IPS-11a (cell line): ENCODE results near the gene NOP16.

ENCODE experiments used
- H3K4me3 ChIP-seq: one replicate; pipeline ENCODE4 v1.5.1; 2013; ENCODE audit warnings: low read depth, low read length, control low read depth

NOP16 gene, protein sequence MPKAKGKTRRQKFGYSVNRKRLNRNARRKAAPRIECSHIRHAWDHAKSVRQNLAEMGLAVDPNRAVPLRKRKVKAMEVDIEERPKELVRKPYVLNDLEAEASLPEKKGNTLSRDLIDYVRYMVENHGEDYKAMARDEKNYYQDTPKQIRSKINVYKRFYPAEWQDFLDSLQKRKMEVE

DNA sequence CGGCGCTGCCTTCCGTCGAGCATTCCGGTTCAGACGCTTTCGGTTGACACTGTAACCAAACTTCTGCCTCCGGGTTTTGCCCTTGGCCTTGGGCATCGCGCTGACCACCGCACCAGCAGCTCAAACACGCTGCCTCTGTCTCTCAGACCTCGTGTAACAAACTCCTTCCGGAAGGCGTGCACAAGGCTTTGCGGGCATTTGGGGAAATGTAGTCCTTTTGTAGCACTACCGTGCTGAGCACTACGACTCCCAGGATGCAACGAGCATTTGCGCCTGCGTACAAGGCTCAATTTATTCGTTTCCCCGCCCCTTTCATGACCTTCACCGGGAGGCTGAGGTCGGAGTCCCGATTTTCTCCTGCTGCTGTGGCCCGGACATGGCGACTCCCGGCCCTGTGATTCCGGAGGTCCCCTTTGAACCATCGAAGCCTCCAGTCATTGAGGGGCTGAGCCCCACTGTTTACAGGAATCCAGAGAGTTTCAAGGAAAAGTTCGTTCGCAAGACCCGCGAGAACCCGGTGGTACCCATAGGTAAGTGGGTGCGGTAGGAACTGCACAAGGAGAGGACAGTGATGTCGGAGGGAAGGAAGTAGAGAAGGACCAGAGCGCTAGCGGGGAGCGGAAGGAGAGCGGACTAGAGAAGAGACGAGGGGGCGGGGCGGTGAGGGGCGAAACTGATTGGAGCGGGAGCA lies at the start of gene NOP16, which contains the start of gene HIGD2A:
Gene NOP16 (minus strand): TSS at position 155 of the 691 bp plus-strand sequence. CDS start 59 bp downstream, at position 96.
Gene HIGD2A (plus strand): TSS at position 308 of the 691 bp plus-strand sequence. CDS start 69 bp downstream, at position 377.
- peak within 1 kb of the TSS; percentile 99 for H3K4me3 ChIP-seq

DNA sequence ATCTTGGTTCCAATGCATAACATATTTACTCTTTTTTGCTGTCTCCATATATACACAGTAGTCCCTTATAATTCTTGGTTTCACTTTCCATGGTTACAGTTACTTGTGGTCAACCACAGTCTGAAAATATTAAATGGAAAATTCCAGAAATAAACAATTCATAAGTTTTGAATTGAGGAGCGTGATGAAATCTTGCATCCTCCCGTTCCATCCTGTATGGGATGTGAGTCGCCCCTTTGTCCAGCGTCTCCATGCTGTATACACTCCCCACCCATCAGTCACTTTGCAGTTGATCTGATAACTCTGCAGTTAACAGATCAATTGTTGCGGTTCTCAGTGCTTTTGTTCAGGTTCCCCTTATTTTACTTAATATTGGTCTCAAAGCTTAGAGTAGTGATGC lies 48.3 kb upstream of the NOP16 start:
- H3K4me3 ChIP-seq = no peak overlapping the region

DNA sequence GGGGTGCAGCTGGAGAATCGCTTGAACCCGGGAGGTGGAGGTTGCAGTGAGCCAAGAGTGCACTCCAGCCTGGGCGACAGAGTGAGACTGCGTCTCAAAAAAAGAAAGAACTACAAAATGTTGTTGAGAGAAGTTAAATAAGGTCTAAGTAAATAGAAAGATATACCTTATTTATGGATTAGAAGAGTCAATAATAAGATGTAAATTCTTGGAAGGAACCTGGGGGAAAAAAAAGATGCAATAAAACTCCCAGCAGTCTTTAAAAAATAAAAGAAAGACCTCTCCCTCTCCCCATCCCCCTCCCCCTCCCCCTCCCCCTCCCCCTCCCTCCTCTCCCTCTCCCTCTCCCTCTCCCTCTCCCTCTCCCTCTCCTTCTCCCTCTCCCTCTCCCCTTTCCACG lies 44.3 kb upstream of the NOP16 start:
- no peak overlapping the region for H3K4me3 ChIP-seq

DNA sequence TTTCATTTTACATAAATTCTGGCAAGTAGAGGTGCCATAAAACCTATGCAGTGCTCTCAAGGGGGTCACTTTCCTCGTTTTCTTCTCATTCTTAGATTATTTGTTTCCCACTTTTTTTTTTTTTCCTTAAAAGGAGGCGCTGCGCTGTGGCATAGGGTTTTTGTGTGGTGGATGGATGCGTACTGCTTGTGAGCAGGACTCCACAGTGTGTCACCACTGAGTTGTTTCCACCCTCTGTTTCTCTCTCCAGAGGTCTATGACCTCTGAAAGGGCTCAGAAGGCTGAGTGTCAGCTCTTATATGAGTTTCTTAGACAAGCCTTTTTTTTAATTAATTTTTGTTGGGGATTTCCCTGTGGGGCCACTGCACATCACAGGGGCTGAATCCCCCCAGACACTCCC lies 41.6 kb upstream of the NOP16 start:
- H3K4me3 ChIP-seq = no peak overlapping the region

DNA sequence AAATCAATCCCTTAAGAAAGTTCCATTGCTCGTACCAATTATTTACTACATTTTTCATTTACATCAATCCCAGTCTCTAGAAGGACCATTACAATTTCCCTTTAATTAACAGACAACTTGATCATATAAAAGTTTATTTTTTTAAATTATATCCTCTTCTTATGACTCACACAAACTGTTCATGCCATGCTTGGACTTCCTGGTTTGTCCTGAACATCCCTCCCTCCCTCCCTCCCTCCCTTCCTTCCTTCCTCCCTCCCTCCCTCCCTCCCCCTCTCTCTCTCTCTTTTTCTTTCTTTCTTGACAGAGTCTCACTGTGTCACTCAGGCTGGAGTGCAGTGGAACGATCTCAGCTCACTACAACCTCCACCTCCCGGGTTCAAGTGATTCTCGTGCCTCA lies 39.6 kb upstream of the NOP16 start:
- H3K4me3 ChIP-seq = no peak overlapping the region

DNA sequence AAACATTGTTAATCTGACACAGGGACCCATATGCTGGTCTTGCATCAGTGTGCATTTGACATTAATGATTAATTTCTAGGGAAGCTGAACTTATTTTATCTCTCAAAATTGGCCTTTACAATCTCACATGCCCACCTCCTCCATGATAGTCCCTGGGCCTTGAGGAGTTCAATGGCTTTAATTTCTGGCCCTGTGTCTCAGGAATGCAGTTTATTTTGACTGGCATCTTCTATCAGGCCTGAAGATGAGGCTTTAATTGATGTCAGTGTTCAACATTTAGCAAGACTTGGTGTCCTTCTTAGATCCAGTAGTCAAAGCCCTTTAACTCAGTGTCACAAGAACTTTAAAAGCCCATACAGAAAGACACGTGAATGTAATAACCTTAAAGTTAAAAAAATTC lies 38.5 kb upstream of the NOP16 start:
- no peak overlapping the region for H3K4me3 ChIP-seq

DNA sequence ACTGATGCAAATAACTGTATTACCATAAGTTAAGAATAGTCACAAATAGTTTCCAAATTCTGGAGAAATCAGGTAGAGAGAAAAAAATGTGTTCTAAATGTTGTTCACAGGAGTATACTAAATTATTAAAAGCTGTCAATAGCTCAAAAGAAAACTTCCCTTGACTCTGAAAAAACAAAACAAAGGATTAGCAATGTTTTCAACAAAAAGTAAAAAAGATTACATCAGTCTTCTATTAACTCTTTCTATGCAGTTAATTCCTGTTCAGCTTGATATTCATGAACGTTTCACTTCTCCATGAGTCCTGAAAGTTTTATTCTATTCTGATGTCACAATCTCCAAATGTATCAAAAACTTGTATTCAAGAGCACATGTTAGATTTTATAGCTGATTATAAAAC lies 37.4 kb upstream of the NOP16 start:
- H3K4me3 ChIP-seq = no peak overlapping the region

DNA sequence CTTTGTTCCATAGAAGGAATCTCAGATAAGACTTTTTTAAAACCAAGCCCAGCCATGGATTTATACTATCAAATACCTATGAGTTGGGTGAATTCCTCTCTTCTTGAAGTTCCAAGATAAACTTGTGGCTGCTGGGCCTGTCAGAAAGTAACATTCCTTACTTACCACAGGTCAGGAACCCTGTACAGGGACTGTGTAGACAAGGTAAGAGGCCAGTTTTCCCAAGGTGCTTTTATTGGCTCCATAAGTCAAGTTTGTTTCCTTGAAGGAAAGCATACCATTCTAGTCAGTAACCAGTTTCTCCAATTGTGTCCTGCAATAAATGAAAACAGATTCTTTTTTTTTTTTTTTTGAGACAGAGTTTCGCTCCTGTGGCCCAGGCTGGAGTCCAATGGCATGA lies 36.7 kb upstream of the NOP16 start:
- H3K4me3 ChIP-seq = no peak overlapping the region

DNA sequence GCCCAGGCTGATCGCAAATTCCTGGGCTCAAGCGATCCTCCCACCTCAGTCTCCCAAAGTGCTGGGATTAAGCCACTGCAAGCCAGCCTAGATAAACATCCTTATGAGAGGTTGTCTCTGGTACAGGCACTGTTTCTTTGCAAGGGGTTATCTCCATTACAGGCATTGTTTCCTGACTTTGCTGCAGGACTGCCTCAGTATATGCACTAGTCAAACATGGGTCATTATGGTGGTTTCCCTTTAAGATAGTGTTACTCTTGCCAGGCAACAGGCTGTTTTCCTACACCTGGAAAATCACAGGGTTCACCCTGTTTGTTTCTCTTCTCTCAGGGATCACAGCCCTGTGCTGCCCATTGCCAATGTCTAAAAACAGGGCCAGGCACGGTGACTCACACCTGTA lies 35.8 kb upstream of the NOP16 start:
- no peak overlapping the region for H3K4me3 ChIP-seq

DNA sequence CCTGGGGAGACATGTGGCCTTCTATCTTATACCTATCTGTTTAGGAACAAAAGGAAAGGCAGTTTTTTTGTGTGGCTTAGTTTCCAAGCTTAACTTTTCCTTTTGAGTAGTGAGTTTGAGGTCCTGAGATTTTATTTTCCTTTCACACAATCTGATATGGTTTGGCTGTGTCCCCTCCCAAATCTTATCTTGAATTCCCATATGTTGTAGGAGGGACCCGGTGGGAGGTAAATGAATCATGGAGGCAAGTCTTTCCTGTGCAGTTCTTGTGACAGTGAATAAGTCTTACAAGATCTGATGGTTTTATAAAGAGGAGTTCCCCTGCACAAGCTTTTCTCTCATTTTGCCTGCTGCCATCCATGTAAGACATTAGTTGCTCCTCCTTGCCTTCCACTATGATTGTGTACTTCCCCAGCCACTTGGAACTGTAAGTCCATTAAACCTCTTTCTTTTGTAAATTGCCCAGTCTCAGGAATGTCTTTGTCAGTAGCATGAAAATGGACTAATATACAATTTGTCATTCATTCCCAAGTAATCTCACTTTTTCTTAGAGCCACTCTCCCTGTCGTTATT lies 32.7 kb upstream of the NOP16 start:
- H3K4me3 ChIP-seq = no peak overlapping the region

DNA sequence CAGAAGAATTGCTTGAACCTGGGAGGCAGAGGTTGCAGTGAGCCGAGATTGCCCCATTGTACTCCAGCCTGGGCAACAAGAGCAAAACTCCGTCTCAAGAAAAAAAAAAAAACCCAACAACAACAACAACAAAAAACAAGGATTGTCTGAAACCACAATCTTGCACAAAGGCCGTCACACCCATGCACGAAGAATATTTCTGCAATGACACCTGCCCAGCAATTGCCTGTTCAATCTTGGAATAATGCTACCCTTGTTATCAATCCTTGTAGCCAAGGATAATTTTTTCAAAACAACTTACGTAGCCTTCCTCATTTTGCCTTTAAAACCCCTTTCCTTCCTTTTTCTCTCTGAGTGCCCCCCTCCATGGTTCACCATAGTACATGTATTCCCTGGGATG lies 31.7 kb upstream of the NOP16 start:
- H3K4me3 ChIP-seq = no peak overlapping the region

DNA sequence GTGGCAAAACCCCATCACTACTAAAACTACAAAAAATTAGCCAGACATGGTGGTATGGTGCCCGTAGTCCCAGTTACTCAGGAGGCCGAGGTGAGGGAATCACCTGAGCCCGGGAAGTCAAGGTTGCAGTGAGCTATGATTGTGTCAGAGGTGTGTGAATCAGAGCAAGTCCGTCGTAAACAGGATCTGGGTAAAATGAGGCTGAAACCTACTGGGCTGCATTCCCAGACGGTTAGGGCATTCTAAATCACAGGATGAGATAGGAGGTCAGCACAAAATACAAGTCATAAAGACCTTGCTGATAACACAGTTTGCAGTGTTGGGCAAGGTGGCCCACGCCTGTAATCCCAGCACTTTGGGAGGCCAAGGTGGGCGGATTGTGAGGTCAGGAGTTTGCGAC lies 29.9 kb upstream of the NOP16 start:
- H3K4me3 ChIP-seq = no peak overlapping the region

DNA sequence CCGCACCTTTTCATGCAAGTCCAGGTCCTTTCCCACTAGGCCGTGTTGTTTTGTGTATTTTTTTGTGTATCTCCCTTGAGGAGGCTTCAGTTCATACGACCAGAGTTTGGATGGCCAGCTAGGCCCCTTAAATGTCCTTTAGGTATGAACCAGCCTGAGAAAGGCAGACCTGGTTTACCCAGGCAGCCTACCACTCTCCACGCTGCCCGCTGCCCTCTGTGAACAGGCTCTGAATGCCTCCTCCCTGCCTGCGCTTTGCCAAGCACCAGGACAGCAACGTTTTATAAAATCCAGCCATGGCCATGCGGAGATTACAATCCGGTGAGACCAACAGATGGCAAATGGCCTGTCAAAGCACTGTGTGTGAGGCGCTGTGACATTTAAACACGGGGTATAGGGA lies 28.6 kb upstream of the NOP16 start:
- H3K4me3 ChIP-seq = no peak overlapping the region

DNA sequence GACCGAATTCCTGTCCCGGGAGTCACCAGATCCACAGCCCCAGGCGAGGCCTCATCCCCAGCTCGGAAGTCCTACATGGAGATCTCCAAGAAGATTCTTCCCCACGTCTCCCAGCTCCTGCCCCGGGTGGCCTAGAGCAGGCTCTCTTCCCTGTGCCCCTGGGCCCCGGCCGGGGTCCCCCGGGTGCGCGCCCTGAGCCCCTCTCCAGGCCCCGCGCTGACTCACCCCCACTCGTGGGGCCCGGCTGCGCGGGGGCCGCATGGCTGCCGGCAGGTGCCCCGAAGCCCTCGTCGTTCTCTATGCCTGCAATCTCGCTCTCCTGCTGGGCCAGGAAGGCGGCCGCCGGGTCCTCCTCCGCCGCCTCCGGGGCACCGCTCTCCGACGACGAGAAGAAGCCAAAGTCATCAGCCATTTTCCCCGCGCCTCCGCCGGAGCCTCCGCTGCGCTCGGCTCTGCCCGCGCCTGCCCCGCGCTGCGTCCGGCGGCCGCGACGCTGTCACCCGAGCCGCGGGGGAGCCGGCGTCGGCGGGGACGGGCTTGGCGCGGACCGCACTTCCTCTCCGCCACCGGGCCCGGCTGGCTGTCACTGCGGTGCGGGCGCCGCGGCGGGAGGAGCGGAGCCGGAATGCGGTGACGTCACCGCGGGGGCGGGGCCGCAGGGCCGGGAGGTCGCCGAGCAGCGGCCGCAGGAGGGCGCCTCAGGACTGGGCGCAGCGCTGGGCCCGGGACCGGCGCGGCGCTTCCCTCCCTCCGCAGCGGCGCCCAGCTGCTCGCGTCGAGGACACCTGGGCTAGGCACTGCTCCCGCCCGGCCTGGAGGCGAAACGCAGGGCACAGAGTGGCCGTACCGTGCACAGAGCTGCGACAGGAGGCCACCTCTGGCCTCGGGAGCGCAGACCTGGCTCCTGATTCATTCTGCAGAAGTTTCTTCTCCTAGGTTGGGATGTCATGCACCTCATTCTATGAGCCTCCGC lies 27.8 kb upstream of the NOP16 start, which contains the start of gene CLTB:
Gene CLTB (minus strand): TSS at position 588 of the 973 bp plus-strand sequence. CDS start 176 bp downstream, at position 412.
- H3K4me3 ChIP-seq = peak within 1 kb of the TSS; percentile 72

DNA sequence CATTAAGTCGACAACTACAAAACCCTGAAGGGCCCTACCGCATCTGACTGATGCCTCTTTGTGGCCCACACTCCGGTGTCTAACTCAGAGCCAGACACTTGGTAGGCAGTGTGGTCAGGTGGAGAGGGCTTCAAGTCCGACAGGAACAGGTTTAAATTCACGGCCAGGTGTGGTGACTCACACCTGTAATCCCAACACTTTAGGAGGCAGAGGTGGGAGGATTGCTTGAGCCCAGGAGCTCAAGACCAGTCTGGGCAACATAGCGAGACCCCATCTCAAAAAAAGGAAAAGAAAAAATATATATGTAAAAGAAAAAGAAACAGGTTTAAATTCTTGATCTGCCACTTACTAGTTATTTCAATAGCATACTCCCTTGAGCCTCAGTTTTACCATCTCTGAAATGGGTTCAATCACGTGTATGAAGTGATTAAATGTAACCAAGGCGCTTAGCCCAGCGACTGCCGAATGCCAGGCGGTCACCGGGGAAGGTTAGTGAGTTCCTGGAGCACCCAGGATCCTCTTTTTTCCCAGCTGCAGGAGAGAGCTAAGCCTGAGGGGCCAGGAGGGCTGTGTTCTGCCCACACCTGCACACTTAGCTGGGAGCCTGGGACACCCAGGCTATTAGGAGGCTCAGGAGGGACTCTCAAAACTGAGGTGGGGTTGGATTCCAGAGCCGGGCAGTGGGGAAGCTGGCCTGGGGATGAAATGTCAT lies 27.0 kb upstream of the NOP16 start:
- peak overlapping the region; percentile 72 for H3K4me3 ChIP-seq

DNA sequence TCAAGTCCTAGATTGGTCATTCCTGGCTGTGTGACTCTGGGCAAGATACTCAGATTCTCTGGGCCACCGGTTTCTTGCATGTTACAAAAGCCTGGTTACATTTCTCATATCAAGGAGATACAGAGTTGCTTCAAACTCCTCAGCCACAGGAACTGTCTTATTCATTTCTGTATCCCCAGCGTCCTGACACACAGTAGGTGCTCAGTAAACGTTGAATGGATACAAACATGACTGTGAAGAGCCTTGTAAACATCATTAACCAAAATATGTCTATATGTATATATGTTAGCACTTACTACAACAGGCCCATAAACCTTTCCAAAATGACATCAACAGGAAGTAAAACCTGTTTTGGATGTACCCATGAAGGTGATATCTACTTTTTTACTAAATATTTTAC lies 26.3 kb upstream of the NOP16 start:
- H3K4me3 ChIP-seq = no peak overlapping the region

DNA sequence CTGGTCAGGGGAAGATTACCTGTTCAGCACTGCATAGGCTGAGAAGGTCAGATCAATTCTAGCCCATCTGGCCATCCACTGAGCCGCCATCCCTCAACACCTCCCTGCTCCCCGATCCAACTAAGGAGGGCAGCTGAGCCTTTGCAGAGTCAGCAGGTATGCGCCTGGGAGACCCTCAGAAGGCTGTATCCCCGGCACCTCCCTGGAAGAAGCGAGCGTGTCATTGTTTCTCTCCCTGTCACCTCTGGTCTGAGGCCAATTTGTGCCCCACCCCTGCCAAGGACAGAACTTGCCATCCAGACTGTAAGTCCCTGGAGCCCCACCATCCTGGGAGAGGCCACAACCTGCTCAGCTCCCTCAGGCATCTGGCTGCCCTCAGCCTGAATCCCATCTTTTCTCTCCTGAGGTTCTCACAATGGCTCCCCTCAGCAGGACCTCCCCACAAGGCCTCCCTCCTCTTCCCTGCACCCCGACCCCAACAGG lies 25.4 kb upstream of the NOP16 start:
- H3K4me3 ChIP-seq = no peak overlapping the region

DNA sequence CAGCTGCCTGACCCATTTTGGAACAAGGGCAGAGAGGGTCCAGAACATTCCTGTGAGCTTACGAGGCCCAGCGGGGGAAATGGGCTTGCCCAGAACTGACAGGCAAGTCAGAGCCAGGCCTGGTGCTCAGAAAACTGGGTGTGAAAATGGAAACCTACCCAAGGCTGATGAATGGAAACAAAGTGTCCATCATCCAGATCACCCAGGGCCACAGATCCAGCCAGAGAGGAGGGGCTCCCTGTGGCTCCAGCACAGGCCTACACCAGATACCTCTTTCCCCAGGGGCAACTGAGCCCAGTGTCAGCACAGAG lies 24.8 kb upstream of the NOP16 start:
- no peak overlapping the region for H3K4me3 ChIP-seq

DNA sequence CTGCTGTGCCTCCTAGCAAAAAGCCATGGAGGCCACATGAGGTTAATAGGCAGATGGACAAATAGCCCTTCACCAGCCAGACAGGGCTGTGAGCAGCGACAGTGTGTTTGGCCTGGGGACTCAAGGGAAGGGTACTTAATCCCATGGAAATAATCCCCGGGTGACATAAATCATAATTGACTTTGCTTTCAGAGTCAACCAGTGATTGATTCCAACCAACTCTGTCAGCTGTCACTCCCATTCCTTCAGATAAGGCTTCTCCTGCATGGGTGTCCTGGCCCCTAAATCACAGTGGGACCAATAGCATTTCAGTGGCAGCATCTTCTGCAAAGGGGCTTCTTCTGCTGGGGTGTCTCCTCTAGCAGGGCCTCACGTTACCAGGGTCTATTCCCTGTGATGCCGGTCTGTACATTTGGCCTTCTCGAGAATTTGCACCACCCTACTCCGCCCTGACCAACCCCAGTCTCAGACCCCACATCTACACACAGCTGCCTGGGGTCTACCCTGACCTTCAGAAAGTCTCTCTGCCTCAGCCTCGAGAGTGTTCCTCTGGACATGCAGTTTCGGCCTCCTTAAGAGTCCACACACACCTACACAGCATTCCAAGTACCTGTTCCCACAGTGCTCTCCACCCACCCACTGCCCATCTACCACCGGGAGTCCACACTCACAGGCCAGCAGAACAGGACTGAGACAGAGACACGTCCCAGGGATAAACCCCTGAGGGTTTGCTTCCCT lies 24.3 kb upstream of the NOP16 start:
- no peak overlapping the region for H3K4me3 ChIP-seq
